Fibroblast of upper back skin (primary cell): Measurements from ENCODE around the gene ZDHHC11B.
"Not testable (repeated sequence)": the region's sequence is repeated elsewhere in the genome, so short reads cannot be mapped to it uniquely, and the experiment has no call there.

ENCODE experiments used
- DNase-seq: peaks from one replicate; pipeline ENCODE4 v3.0.0-alpha.2; 2013

ZDHHC11B gene

DNA sequence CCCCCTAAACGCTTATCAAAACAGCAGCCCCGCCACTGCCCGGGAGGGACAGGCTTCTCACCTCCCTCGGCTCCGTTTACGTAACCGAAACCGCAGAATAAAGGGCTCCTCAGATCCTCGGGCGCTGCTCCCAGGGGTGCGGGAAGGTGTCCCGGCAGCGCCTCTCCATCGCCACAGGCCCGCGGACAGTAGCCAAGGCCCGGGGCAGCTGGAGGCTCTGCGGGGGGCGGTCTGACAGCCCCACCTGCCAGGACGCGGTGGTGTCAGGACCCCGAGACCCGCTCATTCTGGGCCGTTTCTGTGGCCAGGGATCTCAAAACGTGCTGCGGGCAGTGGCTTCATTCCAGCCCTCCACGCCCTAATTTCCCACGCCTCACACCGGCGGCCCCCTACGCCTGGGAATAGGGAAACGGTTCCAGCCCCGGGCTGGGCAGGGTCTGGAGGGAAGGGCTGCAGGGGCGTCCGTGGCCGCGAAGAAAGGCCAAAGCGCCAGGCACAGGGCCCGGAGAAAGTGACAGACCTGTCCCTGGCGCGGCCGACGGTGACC, 575 bp downstream of the ZDHHC11B start:
- not testable (repeated sequence) for DNase-seq

DNA sequence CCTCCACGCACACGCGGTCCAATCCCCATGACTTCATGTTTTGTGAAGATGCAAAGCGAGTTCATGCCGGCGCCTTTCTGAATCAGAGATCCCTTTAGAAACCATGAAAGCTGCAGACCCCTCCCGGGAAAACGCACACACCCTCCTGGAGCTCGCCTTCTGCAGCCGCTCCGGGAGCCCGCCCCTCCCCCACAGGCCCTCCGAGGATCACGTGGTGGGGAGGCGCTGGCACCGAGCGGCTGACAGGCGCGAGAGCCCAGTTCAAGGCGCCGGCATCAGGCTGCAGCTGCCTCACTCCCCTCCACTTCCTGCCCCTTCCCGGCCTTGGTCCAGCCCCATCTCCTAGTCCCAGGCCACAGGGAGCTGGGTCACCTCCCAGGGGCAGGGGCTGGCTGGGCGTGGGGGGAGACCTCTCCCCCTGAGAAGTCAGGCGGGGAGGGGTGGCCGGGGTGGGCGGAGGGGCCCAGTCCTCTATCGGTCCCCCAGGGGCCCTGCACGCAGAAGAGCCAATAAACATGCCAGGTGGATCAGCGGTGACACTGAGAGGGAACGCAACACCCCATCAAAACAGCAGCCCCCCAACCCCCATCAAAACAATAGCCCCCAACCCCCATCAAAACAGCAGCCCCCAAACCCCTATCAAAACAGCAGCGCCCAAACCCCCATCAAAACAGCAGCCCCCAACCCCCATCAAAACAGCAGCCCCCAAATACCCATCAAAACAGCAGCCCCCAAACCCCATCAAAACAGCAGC, 1.3 kb downstream of the ZDHHC11B start:
- not testable (repeated sequence) for DNase-seq

DNA sequence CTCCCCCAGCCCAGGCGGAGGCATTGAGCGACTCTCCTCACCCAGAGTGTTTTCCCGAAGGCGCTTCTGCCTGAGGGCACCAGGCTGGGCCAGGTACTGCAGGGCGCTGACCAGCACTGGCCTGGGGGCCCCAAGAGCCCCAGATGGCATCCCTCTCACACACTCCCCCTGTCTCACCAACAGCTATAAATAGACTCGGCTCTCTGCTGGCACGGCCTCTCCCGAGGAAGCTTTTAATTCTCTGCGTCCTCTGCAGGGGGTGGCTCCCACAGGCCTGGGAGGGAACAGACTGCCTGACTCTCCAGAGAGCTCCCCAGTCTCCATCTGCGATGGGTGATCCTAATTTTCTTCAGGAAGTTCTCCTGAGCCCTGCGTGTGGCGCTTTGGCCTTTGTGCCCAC, 2.2 kb downstream of the ZDHHC11B start:
- DNase-seq: not testable (repeated sequence)

DNA sequence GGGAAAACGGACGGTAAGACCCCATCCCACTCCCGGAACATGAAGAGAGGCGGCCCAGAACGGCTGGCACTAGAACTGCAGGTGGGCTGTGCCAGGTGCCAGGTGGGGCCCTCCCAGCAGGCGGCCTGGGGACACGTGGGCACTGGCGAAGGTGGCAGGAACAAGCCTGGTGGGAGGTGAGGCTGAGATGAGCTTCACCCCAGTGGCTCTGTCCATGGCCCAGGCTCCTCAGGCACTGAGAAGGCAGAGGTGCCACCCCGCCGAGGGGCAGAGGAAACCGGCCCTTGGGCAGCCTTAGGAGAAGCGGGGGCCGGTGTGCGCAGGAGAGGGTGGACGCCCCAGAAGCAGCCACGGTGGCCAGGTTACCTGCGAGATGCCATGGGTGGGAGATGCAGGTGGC, 4.0 kb downstream of the ZDHHC11B start:
- DNase-seq: not testable (repeated sequence)

DNA sequence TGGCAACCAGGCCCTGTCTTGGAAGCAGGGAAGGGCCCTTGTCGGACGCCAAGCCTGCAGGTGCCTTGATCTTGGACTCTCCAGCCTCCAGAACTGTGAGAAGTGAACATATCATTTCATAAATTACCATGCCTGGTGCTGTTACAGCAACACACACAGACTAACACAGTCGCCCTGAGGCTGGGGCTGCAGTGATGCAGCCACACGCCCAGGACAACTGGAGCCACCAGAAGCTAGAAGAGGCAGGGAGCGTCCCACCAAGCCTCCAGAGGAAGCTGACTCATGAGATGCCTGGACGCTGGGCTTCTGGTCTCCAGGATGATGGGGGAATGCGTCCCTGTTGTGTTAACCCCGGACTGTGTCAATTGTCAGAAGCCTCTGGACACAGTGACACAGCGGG, 5.6 kb downstream of the ZDHHC11B start:
- DNase-seq: not testable (repeated sequence)

DNA sequence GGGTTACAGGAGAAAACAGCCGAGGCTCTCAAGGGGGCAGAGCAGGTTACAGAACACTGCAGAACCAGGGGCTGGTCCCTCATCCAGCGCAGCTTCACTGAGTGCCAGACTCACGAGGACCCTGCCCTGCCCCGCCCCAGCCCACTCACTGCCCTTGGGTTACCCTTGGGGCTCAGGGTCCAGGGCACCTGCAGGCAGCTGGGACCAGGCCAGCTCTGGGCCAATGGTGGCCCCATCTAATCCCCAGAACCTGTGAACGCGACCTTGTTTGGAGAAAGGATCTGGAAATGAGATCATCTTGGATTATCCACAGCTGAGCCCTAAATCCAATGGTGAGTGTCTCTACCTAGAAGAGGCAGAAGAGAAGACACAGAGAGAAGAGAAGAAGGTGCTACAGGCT, 6.1 kb downstream of the ZDHHC11B start:
- DNase-seq: not testable (repeated sequence)

DNA sequence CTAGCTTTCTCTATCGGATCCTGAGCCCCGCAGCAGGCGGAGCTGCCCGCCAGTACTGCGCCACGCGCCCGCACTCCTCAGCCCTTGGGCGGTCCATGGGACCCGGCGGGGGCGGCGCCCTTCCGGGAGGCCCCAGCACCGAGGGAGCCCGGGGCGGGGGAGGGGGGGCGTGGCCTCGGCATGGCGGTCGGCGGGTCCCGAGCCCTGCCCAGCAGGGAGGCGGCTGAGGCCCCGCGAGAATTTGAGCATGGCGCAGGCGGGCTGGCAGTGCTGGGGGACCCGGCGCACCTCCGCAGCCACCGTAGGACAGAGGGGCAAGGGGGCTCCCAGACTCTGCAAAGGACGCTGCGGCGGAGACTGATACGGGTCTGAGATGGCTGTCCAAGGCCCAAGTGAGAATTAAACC, 6.8 kb downstream of the ZDHHC11B start:
- no peak for DNase-seq

DNA sequence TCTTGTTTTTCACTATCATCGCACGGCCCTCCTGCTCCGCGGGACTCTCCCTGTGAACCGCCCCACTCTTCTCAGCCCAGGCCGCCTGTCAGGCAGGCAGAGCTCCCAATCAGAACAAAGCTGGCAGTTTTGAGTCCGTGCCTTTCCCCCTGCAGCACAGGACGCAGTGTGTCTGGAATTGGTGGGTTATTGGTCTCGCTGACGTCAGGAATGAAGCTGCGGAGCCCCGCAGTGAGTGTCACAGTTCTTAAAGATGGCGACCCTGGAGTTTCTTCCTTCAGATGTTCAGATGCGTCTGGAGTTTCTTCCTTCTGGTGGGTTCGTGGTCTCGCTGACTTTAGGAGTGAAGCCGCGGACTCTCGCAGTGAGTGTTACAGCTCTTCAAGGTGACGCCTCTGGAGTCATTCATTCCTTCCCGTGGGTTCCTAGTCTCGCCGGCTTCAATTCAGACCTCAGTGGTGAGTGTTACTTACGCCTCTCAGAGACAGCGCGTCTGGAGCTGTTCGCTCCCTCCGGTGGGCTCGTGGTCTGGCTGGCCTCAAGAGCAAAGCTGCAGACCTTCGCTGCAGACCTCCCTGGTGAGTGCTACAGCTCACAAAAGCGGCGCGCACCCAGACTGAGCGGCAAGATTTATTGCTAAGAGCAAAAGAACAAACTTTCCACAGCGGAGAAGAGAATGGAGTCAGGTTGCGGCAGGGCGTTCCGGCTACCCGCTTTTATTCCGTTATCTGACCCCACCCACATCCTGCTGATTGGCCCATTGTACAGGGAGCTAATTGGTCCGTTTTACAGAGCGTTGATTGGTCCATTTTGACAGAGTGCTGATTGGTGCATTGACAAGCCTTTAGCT, 7.4 kb downstream of the ZDHHC11B start:
- peak; percentile 22 for DNase-seq

DNA sequence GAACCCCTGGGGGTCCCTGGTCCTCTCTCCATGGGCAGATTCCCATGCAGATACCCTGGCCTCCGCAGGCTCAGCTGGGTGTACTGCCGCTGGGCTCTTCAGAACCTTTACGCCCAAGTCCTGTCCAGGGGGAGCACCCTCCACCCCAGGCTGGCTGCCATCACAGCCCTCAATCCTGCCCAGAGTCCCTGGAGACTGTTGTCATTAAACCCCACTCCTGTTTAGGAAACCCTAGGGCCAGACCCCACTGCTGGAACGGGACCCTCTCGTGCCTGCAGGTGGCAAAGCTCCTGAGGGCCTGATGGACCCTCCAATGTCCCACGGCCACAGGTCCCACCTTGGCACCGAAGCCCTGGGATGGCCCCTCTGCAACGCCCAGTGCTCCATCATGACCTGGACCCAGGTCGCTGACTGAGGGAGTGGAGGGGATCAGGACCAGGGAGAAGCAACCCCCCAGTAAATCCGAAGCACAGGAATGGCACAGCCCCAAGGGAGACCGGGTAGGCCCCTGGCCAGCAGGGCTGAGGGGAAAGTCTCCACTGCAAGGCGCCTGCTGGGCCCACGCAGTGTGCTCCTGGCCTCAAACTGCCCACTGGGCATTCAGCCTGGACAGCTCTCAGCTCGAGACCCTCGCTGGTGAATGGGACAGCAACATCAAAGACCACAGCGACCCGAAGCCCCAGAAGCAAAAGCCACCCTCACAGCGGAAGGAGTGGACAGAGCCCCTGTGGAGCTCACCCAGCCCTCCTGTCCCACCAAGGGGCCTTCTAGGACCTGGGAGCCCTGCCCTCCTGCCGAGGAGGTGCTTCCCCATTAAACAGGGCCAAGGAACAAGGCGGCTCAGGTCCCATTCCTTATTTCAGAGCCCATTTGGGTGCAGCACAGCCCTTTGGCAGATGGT, 8.3 kb downstream of the ZDHHC11B start:
- no peak for DNase-seq

DNA sequence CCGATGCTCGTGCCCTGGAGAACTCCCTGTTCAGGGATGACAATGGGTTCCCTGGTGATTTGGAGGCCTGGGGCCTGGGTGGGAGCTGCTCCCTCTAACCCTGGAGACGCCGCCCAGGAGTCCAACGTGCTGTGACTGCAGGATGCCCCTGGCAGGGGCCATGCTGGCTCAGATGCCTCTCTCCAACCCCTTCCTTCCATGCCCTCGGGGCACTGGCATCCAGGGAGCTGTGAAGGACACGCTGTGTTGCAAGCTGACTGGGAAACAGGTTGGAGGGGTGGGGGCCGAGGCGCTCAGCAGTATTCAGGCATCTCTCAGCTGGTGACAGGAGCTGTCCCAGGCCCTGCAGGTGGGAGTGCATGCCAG, 9.0 kb downstream of the ZDHHC11B start:
- not testable (repeated sequence) for DNase-seq

DNA sequence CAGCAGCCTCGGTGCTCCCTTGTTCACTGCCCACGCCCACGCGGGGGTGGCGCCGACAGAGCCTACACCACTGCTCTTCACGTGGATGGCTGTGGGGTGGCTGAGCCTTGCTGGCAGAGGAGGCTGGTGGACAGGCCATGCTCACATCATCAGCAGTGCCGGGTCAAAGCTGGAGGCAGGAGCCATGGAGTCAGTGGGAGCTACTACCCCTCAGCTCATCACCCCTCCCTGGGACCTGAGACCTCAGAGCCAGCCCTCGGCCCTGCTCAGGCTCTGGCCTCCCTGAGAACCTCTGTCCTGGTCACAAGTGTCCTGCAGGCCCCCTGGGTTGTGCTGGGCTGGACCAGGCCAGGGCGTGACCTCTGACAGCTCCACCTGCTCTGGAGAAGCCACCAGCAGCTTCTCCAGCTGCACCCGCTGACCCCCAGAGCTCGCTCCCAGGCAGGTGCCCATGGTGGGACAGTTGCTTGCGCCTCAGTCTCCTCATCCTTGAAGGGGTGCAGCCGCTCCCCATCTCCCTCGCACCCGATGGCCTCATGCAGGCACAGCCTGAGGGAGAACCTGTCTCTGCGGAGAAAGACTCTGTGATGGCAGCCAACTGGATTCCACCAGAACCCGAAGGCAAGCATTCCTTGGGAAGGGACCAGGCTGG, 9.5 kb downstream of the ZDHHC11B start:
- not testable (repeated sequence) for DNase-seq

DNA sequence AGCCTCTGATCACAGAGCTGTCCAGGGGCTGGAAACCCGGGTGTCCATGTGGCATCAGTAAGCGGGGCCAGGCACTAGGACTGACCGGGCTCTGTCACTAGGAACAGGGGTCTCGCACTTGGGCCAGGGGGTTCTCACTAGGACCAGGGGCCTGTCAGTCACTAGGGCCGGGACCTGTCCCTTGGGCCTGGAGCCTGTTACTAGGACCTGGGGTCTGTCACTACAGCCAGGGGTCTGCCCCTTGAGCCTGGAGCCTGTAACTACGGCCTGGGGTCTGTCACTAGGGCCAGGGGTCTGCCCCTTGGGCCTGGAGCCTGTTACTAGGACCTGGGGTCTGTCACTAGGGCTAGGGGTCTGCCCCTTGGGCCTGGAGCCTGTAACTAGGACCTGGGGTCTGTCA, 10.2 kb downstream of the ZDHHC11B start:
- DNase-seq: not testable (repeated sequence)

DNA sequence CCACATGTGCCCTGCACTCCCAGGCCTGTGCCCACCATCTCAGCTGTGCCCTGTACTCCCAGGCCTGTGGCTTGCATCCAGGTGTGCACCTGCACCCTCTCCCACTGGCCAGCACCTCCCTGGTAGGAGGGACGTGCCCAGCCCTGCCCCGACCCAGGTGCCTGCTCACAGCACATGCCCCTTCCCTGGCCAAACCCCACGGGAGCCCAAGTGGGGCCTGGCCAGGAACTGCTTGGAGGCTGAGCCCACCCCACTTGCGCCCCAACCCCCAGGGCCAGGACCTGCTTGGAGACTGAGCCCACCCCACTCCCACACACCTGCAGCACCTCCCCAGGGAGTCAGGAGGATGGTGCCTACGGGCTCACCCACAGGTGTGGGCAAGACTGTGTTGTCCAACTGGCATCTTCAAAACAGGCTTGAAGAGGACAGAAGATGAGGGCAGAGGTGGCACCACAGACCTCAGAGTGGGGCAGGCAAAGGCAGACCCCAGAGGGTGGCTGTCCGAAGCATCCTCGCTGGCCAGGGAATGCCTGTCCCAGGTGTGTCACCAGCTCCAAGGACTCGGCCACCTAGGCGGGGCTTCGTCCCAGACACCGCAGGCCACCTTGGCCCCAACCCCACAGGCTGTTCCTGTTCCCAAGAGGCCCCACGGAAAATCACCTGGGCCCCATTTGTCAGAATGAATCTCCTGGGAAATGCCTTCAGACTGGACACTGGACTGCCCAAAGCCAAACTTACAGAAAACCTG, 10.8 kb downstream of the ZDHHC11B start:
- DNase-seq: no peak

DNA sequence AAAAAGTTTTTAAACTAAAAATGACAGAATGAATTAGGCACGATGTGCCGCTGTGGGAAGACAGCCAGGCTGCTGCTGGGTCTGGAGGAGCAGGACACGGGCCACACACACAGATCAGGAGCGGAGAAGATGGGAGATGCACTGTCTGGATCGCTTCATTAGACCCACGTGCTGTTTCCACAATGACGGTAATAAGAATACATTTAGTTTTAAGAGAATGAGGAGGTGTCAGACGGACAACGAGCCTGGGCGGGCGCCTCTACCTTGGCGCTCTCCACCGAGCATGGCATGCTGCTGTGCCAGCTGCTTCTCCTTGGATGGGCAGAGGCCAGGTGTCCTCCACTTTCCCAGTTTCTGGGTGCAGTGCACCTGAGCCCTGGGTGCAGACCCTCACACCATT, 11.6 kb downstream of the ZDHHC11B start:
- not testable (repeated sequence) for DNase-seq

DNA sequence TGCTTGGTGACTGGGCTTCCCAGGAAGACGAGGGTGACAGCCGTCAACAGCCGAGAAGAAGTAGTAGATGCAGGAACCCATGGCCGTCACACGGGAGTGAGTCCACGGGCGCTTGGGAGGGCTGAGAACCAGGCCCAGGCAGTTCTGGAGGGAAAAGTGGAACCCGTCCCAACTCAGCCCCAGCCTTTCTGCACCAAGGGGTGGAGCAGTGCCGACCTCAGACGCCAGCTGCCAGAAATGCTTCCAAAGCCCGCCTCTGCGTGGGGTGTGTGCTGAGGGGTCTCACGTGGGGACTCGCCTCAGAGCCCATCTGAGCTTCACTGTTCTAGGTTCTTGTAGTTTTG, 12.0 kb downstream of the ZDHHC11B start:
- DNase-seq: not testable (repeated sequence)

DNA sequence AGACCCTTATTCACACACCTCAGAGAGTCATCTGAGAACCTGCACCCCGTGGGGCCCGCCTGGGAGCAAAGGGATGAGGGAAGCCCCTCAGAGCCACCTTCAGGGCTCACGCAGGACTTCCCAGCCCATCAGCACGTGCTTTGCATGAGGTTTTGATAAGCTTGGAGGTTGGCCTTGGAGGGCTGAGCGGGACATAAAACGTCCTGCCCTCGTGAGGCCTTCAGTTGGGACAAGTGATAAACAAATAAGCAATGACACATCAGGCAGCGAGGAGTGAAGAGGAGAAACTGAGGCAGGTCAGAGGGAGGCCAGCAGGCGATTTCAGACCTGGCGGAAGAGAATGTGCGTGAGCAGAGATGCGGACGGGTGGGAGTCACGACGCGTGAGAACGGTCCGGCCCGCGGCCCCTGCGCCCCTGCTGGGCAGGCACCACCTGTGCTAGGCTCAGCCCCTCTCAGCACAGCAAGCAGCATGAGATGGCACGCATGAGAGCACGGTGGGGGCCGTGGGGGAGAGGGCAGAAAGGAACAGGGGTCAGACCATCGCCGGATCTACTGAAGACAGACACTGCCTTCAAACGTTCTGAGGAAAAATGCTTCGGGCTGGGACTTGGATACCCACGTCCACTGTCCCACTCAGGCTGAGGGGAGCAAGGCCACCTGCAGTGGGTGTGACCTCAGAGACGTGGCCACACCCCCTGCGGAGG, 12.5 kb downstream of the ZDHHC11B start:
- DNase-seq: not testable (repeated sequence)

DNA sequence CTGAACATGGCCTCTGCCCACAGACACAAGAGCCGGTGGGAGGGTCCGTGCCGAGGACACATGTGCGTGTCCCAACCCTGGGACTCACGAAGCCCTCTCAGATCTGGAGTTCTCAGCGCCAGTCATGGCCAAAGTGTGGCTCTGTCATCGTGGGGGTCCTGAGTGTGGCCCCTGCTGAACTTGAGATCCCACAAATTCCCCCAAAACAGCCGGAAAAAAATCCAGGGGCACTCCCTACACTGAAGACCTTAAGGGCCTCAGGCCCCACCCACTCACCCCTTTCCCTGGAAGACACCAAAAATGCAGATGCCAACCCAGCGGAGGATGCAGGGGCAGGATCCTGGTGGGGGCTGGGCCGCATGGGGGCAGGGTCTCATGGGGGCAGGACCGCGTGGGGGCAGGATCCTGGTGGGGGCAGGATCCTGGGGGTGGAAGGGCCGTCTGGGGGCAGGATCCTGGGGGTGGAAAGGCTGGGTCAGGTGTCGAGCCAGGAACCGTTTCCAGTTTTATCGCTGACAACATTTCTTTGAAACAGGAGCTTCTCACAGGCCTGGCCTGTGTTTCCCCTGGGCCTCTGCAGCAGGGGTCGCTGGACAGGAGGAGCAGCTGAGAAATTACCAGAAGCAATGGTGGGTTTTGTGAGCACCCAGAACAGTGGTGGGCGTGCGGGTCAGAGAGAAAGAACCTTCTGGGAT, 13.3 kb downstream of the ZDHHC11B start:
- DNase-seq: not testable (repeated sequence)

DNA sequence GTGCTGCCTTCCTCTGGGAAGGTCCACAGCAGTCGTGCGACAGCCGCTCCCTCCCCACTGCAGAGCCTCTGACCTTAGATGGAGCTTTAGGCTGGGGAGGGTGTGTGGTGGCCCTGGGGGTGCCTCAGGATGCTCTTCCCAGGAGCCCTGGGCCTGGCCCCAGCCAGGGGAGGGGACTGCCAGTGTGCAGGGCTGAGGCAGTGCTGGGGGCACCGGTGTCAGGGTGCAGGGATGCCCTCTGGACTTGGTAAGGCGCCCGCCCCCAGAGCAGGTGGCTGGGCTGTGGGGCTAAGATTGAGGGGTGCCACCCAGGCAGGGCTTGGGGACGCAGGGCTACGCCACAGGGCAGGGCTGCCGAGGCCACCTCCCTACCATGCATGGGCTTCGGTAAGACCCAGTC, 13.9 kb downstream of the ZDHHC11B start:
- not testable (repeated sequence) for DNase-seq

DNA sequence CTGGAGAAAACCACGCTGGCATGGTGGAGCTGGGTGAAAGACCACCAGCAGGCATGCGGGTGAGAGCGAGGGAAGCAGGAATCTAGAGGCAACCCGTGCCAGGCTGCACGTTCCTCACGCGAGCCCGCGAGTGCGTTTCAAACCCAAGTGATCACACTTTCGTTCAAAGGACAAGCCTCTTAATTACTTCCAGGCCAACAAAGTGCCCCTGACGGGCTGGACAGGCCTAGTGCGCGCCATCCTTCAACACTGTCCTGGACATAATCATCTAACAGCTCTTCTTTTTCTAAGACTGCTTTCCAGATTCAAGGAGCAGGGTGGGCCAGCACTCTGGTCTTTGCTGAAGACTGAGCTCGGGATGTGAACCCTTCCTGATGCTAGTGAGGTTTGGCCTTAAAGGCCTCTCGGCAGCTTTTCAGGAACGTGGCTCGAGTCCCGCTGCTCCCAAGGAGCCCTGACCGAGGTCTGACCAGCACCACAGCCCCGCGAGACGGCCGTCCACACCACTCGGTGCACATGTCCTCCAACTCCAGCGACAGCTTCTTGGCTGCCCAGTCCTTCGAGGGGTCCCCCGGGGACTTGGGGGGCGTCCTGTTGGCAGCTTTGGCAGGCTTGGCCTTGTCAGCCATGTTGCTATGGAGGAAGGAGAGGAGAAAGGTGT, 14.9 kb downstream of the ZDHHC11B start:
- DNase-seq: not testable (repeated sequence)
